GM19438 (cell line): ENCODE results near the gene WBP1.

Experiments
- ATAC-seq: cut with Tn5 transposase; IDR thresholded peaks from one replicate; pipeline ENCODE4 v1.9.1; 2021; ENCODE audit warnings: low read depth; ENCODE audit not compliant: unreplicated experiment

WBP1 gene

DNA sequence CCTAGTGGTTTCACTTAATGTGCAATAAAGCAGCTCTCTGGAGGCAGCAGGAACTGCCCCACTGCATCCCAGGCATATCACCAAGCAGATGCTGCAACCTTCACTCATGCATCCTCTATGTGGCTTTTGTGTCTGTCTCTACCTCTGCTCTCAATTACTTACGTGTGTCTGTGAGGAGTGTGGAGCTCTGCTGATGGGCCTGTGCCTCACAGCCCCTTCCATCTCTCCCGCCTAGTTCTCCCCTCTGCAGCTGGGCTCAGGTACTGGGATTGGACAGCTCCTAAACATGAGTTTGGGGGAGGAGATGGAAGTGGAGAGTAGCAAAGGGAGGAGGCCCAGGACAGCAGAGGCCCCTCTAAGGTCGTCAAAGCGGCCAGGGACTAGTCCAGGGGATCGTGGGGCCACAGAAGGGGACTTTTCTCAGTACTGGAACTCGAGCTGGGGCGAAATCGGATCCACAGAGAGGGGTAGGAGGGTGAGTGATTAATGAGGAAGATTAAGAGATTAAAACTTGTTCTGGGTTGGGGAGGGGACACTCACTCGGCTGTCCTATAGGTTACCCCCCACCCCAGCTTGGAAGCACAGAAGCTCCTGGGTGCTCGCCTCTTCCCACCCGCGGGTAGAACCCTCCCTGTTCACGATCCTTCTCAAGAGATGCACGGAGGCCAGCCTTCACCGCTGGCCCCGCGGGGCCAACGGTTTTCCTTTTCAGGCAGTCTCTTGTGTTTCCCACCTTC is 43.3 kb downstream of the WBP1 start:
- no peak for ATAC-seq

DNA sequence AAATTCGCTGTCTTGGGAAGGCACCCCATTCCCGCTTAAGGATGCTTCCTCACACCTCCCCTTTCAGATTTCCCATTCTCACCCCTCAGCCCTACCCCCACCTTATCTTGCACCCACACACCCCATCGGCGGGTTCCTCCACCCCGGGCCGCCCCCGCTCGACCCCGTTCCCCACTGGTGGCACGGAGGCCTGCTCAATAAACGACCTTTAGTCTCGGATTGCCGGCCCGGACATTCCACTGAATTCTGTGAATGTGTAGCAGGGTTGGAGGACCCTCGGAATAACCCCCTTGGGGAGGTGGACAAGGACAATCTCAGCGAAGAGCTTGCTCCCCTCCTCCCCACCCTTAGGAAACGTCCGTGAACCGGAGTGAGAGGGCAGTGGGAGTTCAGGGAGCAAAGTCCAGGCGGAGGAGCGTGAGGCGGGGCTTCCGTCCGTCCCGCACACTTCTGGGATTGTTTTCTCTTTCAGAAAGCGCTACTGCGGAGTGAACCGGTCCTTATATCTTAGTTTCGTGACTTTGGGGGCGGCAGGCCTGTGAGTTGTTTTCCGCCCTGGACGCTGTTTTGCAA is 44.0 kb downstream of the WBP1 start:
- ATAC-seq = no peak

DNA sequence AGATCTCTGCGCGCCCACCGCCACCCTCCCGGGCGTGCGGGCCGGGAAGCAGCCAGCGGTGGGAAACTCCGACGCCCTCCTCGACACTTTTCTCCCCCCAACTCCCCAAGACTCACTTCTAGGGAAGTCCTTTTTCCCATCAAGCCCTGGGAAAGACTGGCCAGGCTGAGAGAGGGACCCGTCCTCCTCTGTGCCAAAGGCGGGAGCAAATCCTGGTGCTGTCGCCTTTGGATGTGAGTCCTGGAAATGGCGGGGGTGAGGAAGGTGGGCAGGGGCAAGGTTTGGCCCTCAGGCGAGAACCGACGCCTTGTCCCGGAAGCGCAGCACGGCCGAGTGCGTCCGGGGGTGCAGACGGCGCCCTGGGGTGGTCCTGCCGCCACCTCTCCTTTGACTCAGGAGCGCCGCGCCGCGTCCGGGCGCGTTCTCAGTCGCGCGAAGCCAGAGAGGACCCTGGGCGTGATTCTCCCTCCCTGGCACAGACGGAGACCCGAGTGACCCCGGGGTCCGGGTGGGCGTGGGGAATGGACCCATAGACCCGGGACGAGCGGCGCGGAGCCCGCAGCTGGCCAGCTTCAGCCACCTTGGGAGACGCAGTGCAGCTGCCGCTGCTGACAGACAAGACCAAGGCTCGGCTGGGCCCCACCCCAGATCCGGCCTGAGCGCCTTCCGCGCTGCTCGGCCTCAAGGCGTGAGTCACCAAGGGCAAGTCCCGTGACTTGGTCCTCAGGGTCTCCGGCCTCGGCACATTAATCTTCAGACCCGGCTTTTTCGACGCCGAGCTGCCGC is 44.7 kb downstream of the WBP1 start:
- ATAC-seq = peak; percentile 41

DNA sequence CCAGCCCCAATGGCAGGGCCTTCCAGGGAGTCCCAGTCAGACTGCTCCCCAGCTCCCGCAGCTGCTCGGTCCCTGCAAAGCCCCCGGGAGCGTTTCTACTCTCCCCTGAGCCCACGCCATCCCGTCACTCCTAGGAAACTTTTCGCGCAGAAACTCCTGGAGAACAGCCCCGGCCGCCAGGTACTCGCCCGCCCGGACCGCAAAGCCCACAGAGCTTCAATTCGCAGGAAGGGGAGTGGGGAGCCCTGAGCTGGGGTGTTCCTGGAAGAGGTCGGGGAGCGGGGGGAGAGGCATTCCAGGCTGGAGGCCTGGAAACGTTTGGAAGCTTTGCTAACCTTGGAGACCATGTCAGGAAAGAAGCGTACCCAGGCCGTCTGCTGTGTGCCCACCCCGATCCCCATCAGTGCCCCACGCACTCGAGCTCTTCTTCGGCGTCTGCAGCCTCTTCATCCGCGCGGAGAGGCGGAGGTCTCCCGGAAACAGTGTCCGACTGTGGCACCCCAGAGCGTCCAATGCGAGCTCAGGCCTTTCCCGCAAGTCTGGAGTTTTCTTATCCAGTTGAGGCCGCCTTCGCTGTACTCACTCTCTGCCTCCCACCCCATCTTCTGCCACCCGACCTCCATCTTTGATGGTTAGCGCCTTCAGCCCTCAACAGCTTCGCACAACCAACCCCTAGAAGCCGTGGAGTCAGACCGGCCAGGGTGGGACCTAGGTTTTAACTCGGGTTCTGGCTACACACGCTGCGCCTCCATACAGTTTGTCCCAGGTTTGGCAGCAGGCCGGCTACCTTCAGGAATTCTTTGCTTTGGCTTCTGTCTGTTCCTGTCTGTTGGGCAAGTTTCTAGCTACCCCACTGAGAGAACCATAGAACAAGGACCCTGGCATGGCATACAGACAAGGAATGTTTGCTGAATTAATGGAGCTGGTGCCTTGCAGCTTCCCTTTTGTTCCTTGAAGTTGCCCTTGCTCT is 45.6 kb downstream of the WBP1 start:
- no peak for ATAC-seq

DNA sequence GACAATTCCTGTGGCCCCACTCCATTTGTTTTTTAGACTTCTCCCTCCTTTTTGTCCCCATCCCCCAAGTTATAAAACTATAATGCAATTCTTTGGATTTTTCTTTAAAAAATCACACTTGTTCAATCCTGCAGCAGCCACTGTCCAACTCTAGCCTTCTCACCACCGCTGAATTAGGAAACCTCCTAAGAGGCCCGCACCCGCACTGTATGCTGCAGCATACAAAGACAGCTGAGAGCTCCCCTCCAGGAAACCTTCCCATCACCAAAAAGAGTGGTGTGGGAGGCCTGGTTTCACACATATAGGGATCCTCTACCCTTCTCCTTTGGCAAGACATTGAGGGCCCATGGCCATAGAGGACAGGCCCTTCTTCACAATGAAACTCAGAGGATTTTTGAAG is 46.4 kb downstream of the WBP1 start:
- no peak for ATAC-seq

DNA sequence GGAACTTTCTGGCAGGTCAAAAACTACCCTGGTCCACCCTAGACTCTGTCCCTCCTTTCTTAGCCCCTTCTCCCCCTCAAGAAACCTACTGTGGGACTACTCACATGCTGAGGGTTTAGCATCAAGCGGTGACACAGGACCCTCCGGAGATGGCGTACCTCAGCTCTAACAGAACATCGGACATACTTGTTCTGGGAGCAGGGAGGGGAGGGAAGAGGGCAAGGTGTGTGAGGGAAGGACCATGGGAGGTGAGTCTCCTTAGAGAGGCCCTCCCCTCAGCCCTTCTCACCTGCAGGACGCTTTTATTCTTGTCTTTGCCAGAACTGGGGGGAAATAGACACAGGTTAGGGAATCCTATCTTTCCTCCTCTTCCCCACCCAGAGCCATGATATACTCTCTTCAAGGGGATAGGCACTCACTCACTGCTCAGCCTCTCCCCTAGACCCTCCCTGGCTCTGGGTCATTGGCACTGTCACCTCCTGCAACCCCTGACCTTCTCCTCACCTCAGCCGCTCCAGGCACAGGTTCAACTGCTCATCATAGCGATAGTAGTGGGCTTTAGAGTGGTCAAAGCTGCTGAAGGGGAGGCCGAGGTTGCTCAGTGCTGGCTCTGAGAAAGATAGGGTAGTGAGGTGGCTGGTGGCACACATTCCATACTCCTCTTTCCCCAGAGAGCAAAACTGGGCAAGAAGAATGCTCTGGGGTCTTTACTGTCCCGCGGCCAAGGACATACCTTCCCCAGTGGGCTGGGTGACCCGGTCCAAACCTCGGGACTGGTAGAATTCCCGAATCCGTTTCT is 47.4 kb downstream of the WBP1 start:
- ATAC-seq = no peak

DNA sequence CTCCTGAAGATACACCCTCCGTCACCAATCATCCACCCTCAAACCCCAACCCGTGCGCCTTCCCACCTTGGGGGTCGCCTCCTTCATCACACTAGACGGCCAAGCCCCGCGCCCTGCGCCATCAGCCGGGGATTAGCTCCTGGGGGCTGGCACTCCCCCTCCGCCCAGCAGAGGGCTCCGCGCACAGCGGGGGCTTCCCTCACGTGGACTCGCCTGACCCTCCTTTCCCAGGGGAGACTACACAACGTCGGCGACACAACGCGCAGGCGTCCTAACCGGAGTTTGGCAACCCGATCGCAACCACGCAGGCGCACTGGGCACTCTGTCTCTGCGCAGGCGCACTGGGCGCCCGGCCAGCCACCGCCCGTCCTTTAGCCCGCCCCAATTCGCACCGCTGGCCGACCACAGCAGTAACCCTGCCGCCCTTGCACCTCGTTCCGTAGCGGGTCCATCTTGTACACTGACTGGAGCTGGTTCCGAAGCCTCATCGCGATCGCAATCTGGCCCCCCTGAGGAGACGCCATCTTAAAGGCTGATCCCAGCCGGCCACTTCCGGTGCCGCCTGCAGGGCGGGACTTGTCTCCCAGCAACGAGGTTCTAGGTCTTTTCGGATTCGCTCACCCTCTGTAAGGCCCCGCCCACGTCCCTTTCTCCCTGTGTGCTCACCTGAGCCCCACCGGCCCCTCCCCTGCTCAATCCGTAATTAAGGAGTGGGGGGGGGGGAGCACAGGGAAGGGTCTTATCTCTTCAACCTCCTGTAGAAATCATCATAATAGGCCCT is 49.1 kb downstream of the WBP1 start, which contains the start of gene PCGF1:
TSS of gene PCGF1 (minus strand) at position 551 of the 781 bp plus-strand sequence. CDS start at position 524, 27 bp downstream.
- peak; percentile 91 for ATAC-seq

DNA sequence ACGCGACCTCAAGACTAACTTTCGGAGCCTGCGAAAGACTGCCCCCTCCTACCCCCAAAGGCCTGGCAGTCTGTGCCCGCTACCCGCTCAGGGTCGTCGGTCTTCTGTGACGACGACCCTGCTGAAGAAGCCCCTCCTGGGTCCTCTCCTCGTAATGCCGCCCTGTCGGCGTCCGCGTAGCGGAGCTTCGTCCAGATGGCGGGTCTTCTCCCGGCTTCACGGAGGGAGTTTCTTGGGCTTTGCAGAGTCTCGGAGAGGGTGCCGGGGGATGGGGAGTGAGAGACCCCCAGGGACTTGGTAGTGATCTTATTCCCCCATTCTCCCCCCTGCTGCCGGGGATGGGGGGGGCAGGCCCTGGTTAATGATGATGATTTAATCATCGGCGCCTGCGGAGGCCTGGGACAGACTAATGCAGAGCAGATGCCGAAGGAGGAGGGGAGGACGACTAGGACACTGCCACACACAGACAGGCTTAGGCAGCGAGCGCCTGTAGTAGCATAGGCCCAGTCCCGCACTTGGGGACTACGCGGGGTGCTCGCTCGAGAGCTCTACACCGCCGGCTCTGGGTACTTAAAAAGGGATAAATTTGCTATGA is 49.8 kb downstream of the WBP1 start:
- peak; percentile 2 for ATAC-seq

DNA sequence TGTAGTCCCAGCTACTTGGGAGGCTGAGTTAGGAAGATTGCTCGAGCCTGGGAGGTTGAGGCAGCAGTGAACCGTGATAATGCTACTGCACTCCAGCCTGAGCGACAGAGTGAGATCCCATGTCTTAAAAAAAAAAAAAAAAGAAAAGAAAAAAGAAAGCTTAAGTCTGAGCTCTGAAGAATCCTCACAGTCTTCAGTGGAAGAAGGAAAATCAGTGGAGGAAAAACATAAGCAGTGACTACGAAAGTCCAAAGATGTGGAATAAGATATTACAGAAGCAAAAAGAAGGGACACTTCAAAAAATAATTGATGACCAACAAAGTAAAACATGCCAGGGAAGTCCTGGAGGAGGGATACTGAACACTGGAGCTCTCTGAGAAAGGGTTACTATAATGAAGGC is 52.0 kb downstream of the WBP1 start:
- no peak for ATAC-seq
